NCI-H2171 treated with DMSO at 0.1 percent for 48 hours (cell line): ENCODE measurements around the gene PCLAF.

Experiments
- DNase-seq: peaks from one replicate; lab custom pipeline; 2025; lab: John Stamatoyannopoulos, UW

Gene PCLAF

GRCh38 chr15:64315216-64315615, 66.0 kb downstream of the PCLAF start:
- no peak for DNase-seq

GRCh38 chr15:64314456-64314855, 66.8 kb downstream of the PCLAF start:
- DNase-seq: no peak
